GM13976 (cell line): Measurements from ENCODE around the gene PIGB.
"Not testable (repeated sequence)": the region's sequence is repeated elsewhere in the genome, so short reads cannot be mapped to it uniquely, and the experiment has no call there.

Experiments
- DNase-seq: peaks from one replicate; pipeline ENCODE4 v3.0.0; 2012; ENCODE audit warnings: low spot score
- in situ Hi-C: fragments of 300-500 bp; cut with MboI; formaldehyde crosslinking; loops from one replicate; pipeline ENCODE4 v1.12.0; 2022; ENCODE audit warnings: low sequenced_read_pairs, mixed read lengths, inconsistent platforms; ENCODE audit not compliant: unreplicated experiment
- TF ChIP-seq, protein P1 (sequence below): IDR thresholded peaks from 2 replicates; pipeline ENCODE4 v1.5.1; 2012; ENCODE audit warnings: borderline replicate concordance, mild to moderate bottlenecking; ENCODE audit not compliant: insufficient read depth; ENCODE audit errors: extremely low read depth, missing control alignments, control extremely low read depth

PIGB gene

DNA sequence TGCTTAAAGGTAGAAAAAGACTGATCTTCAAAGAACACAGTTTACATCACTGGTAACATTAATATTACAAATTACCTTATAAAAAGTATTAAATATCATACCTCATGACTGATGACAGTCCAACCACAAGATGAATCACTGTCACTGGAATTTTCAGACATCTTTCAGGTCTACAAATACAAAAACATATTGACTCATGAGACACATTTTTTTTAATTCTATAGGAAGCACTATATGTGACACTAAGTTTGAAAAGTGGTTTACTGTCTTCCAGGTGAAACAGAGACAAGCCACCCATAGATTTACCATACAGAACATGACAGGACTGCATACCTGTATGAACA lies 70.2 kb downstream of the PIGB start:
- TF ChIP-seq, protein P1, sequence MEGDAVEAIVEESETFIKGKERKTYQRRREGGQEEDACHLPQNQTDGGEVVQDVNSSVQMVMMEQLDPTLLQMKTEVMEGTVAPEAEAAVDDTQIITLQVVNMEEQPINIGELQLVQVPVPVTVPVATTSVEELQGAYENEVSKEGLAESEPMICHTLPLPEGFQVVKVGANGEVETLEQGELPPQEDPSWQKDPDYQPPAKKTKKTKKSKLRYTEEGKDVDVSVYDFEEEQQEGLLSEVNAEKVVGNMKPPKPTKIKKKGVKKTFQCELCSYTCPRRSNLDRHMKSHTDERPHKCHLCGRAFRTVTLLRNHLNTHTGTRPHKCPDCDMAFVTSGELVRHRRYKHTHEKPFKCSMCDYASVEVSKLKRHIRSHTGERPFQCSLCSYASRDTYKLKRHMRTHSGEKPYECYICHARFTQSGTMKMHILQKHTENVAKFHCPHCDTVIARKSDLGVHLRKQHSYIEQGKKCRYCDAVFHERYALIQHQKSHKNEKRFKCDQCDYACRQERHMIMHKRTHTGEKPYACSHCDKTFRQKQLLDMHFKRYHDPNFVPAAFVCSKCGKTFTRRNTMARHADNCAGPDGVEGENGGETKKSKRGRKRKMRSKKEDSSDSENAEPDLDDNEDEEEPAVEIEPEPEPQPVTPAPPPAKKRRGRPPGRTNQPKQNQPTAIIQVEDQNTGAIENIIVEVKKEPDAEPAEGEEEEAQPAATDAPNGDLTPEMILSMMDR: no peak
- DNase-seq: no peak
- in situ Hi-C loops: no loop called here

DNA sequence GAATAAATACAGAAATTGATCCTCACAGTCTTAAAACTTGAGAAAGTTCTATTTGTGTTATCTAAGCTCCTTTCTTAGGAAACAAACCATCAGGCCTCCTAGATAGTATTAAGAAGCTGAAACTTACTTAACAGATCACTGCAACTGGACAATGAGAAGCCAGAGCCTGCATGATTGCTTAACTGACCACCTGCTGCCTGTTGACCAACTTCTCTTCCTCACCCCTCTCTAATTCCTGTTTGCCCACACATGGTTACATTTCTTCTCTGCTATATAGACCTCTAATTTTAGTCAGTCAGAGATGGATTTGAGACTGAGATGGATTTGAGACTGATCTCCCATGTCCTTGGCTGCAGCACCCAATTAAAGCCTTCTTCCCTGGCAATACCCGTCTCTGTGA lies 75.7 kb downstream of the PIGB start:
- no peak for DNase-seq
- TF ChIP-seq, protein P1: no peak
- in situ Hi-C loops: no loop called here

DNA sequence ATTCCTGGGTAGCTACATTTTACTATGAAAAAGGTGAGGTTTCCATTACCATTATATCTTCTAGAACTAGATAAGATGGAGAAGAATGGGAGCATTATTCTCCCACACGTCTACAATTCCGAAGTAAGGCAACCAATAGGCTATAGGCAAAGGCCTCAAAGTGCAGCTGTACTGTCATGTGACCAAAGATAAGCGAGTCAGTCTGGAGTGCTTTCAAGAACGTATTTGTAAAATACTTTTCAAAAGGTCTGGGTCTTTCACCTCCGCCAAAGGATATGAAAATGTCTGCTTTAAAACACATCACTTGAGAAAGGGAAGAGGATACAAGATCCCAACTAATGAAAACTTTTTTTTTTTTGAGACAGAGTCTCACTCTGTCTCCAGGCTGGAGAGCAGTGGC lies 79.2 kb downstream of the PIGB start:
- in situ Hi-C loops: no loop called here
- TF ChIP-seq, protein P1: no peak
- no peak for DNase-seq

DNA sequence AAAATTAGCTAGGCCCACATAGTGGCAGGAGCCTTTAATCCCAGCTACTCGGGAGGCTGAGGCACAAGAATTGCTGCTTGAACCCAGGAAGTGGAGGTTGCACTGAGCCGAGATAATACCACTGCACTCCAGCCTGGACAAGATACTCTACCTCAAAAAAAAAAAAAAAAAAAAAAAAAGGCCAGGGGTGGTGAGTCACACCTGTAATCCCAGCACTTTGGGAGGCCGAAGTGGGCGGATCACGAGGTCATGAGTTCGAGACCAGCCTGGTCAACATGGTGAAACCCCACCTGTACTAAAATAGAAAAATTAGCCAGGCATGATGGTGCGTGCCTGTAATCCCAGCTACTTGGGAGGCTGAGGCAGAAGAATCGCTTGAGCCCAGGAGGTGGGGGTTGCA lies 81.0 kb downstream of the PIGB start:
- in situ Hi-C loops, DNase-seq: not testable (repeated sequence)

DNA sequence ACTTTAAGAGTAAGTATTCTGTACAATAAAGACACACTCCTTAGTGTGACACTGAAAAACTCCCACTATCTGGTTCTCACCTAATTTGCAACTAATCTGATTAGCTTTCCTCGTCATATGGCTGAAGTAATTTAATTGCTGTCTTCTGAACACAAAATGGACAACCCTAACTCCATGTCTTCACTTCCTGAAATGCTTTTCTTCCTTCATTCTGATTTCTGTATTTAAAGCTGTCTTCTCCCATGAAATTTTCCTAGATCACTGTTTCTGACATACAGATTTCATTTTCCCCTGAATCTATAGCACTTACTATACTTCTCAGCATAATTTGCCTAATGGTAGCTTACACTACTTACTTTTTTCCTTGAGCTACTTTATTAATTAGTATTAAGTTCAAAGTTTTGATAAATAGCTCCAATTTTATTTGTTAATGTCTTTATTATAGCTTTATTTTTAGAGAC lies 82.8 kb downstream of the PIGB start:
- in situ Hi-C loops: no loop called here
- no peak for DNase-seq
- TF ChIP-seq, protein P1: no peak

DNA sequence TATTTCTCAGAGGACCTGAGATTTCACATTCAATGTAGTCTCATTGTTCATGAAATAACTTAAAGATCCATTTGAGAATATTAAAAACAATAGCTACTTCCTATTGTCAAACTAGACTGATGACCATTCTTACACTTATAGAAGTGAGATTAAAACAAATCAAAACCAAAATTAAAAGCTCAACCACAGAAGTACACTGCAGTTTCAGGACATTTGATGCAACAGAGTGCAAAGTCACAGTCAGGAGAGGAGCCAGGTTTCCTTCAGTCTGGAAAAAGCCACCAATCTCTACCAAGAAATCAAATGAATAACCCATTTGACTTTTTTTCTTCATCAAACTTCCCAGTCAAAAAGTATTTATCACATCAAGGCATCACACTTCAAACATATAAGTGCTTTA lies 83.7 kb downstream of the PIGB start:
- DNase-seq: no peak
- TF ChIP-seq, protein P1: no peak
- in situ Hi-C loops: no loop called here

DNA sequence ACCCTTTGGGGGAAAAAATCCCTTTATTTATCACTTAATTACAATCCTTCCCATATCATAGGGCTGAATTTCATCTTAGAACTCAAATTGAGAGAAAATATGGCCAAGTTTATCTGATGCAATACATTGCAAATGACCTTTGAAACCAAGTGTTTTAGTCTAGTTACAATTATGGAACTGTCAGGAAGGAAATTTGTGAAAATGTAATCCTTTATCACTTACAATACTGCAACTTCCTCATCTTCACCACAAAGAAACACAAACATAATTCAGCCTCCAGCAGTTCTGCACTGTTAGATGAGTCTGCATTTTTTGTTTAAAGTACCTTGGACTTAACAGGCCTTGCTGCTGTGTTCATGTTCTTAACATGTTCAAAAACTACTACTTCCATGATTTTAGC lies 84.5 kb downstream of the PIGB start:
- peak; percentile 41 for DNase-seq
- in situ Hi-C loops: no loop called here
- TF ChIP-seq, protein P1: no peak
